HepG2 (cell line): Measurements from ENCODE around the gene ELAPOR1. TPM values are rescaled to one million over a fixed set of nuclear protein-coding genes. Genes with fewer than 3 reads are reported as not detected.
A peak's percentile ranks its signal among the peaks of the same experiment; 100 is the strongest.

Source experiments
- ATAC-seq: fragments of 200-7000 bp; cut with Tn5 transposase; 3 replicates; pipeline ENCODE4 v1.9.1; 2020; ENCODE audit warnings: mild to moderate bottlenecking, moderate library complexity
- BruUV-seq: library from RNA; stranded (reverse); fragments of 400-500 nt; replicated peaks from 2 replicates; lab custom pipeline; 2021; lab: Mats Ljungman, UMichigan
- CTCF ChIA-PET: fragments of 300-600 bp; formaldehyde crosslinking; extraction: SDS; loops from one replicate; lab custom pipeline; 2021; ENCODE audit warnings: low total read pairs, inconsistent platforms, low intra/inter-chr PET ratio; lab: Yijun Ruan, JAX
- POLR2A ChIA-PET: fragments of 350-600 bp; sonication (Branson Sonifier 250); formaldehyde crosslinking; loops from one replicate; lab custom pipeline; 2020; ENCODE audit warnings: antibody characterized with exemption, inconsistent platforms; lab: Yijun Ruan, JAX
- DNase-seq: peaks from one replicate; pipeline ENCODE4 v3.0.0-alpha.2; 2015; ENCODE audit warnings: low spot score
- FAIRE-seq: peaks from 3 replicates; lab custom pipeline; 2011; peaks lifted over from hg19 to GRCh38; lab: Jason Lieb, UNC
- H2AFZ ChIP-seq: one replicate; pipeline ENCODE4 v1.6.1; 2011; ENCODE audit warnings: low read length, inconsistent platforms
- H3K27ac ChIP-seq: fragments of 300-600 bp; 3 replicates; pipeline ENCODE4 v1.8.0; 2011; ENCODE audit warnings: mixed run types, mild to moderate bottlenecking, mixed read lengths, low read length, inconsistent platforms; ENCODE audit not compliant: insufficient read depth; ENCODE audit errors: extremely low read length
- H3K27me3 ChIP-seq, 2 experiments: fragments of 200-600 bp in 1 of 2; 2 replicates in 1 of 2; 3 replicates in 1 of 2; pipeline versions ENCODE4 v1.6.0 to v1.8.0; 2011; ENCODE audit warnings: low read length in 2 of 2, mild to moderate bottlenecking in 2 of 2, moderate library complexity in 2 of 2, inconsistent platforms in 1 of 2; ENCODE audit not compliant: insufficient read depth in 2 of 2, control insufficient read depth in 1 of 2
- H3K36me3 ChIP-seq, 2 experiments: fragments of 200-600 bp in 1 of 2; replicated peaks in 1 of 2; 2 replicates in 1 of 2; 3 replicates in 1 of 2; pipeline versions ENCODE4 v1.5.1 to v1.8.0; 2011; ENCODE audit warnings: low read length in 2 of 2, inconsistent platforms in 1 of 2; ENCODE audit not compliant: insufficient read depth in 2 of 2, control insufficient read depth in 1 of 2
- H3K4me1 ChIP-seq: 2 replicates; pipeline ENCODE4 v1.5.1; 2012; ENCODE audit warnings: low read length, inconsistent platforms; ENCODE audit not compliant: insufficient read depth
- H3K4me2 ChIP-seq: 2 replicates; pipeline ENCODE4 v1.6.0; 2011; ENCODE audit warnings: low read depth, low read length, inconsistent platforms
- H3K4me3 ChIP-seq, 3 experiments: fragments of 200-600 bp in 1 of 3; sonication (generic), shearing (Covaris generic) in 1 of 3; replicated peaks in 1 of 3; 2 replicates each; pipeline ENCODE4 v1.5.1; 2011 to 2016; ENCODE audit warnings: low read length in 3 of 3, inconsistent platforms in 2 of 3, low read depth in 2 of 3, mild to moderate bottlenecking in 2 of 3, control low read depth in 1 of 3, mixed read lengths in 1 of 3; ENCODE audit not compliant: insufficient read depth in 1 of 3
- H3K79me2 ChIP-seq: one replicate; pipeline ENCODE4 v1.6.1; 2011; ENCODE audit warnings: low read length, inconsistent platforms; ENCODE audit not compliant: insufficient read depth
- H3K9ac ChIP-seq: 2 replicates; pipeline ENCODE4 v1.6.0; 2011; ENCODE audit warnings: mild to moderate bottlenecking, low read depth, low read length, inconsistent platforms; ENCODE audit not compliant: insufficient read depth
- H3K9me3 ChIP-seq: 2 replicates; pipeline ENCODE4 v1.5.1; 2012; ENCODE audit warnings: mild to moderate bottlenecking, low read length
- H4K20me1 ChIP-seq: 2 replicates; pipeline ENCODE4 v1.6.0; 2011; ENCODE audit warnings: inconsistent platforms, mild to moderate bottlenecking, low read length, moderate library complexity; ENCODE audit not compliant: insufficient read depth
- CEBPB ChIP-seq: IDR thresholded peaks from 2 replicates; pipeline ENCODE4 v1.6.1; 2011; ENCODE audit warnings: low read depth, low read length, improper control_type of control experiment, borderline replicate concordance
- CEBPG ChIP-seq: IDR thresholded peaks from 2 replicates; pipeline ENCODE4 v1.6.1; 2016
- ZBTB39 ChIP-seq: sonication (generic); formaldehyde crosslinking; IDR thresholded peaks from 2 replicates; pipeline ENCODE4 v1.5.0; 2020; ENCODE audit warnings: missing genetic modification reagents
- ZFP91 ChIP-seq: sonication (generic); formaldehyde crosslinking; IDR thresholded peaks from 2 replicates; pipeline ENCODE4 v1.9.0; 2022; ENCODE audit warnings: missing genetic modification reagents, mild to moderate bottlenecking, borderline replicate concordance
- WGBS: methylation state at CpG from one replicate; pipeline ENCODE4 v1.1.6; 2017; ENCODE audit warnings: low lambda C conversion rate; 5-methylcytosine and 5-hydroxymethylcytosine counted together
- in situ Hi-C: cut with HindIII; loops from 2 replicates; pipeline ENCODE4 v1.10.0; 2017; ENCODE audit warnings: low pct_unique_long_range_greater_than_20kb; ENCODE audit not compliant: extremely low pct_ligation_motif_present
- intact Hi-C: fragments of 100-400 bp; cut with micrococcal nuclease; formaldehyde crosslinking; loops from one replicate; pipeline ENCODE4 v1.10.0; 2022; ENCODE audit not compliant: unreplicated experiment
- polyA plus RNA-seq, 8 experiments: library from polyadenylated mRNA; depleted of rRNA in 3 of 8; stranded (reverse) in 7 of 8; unstranded in 1 of 8; fragments of >200 nt; fragmentation: Illumina TruSeq in 4 of 8; extraction: Trizol in 4 of 8; gene quantifications; 2 replicates each; pipeline versions ENCODE4 v1.2.1 to v1.2.3, GENCODE V29; 2011 to 2016; ENCODE audit warnings: low read depth in 4 of 8, missing spikeins in 1 of 8, mixed read lengths in 1 of 8; ENCODE audit not compliant: insufficient read depth in 1 of 8
- total RNA-seq, 5 experiments: library from RNA; depleted of rRNA; stranded (reverse); fragments of >200 nt; fragmentation: Illumina TruSeq; extraction: Trizol; gene quantifications; 2 replicates each; pipeline ENCODE4 v1.2.3, GENCODE V29; 2016; ENCODE audit warnings: low read depth in 1 of 5

Gene ELAPOR1
- total and polyA plus RNA-seq, 2 of the 13 experiments (the other 11 are each of a cell fraction or from before 2014, with no cell fraction given) = 0.13 to 0.20 TPM

- WGBS = 0% methylated on average over 3 of the region's 12 CpGs
- Histone ChIP-seq H2AFZ (no peak overlapping the region), H3K9ac (no peak overlapping the region), H3K27ac (no peak overlapping the region), H3K9me3 (no peaks in the 10 kb centered on the region), H4K20me1 (no peaks in the 10 kb centered on the region), H3K4me3 (no peak overlapping the region), H3K4me1 (peaks cover 55% of the 10 kb centered on the region), H3K36me3 (no peaks in the 10 kb centered on the region), H3K79me2 (no peaks in the 10 kb centered on the region), H3K4me2 (peak overlapping the region; percentile 19; the same call in 1 of the 2 replicates), H3K27me3 (peaks cover 1 to 4% of the 10 kb centered on the region in 2 experiments; a peak in 2 of 5 replicates)
- POLR2A ChIA-PET = interaction anchor here (1.8 kb wide), 1 partner anchor 19 kb away, joined by 6 read pairs; no protein-coding TSS in a partner anchor
- in situ Hi-C loops (no loop called here), intact Hi-C loops (no loop called here)
- BruUV-seq = no TSS peak
- ATAC-seq (peak; percentile 57; the same call in 2 of the 3 replicates), DNase-seq (no peak), FAIRE-seq (peak; percentile 40)
- TF ChIP-seq CEBPB (peak; percentile 96), ZBTB39 (CRISPR knock-in tag) (no peak), CEBPG (CRISPR knock-in tag) (peak; percentile 92), ZFP91 (peak; percentile 40; the same call in 1 of the 2 replicates)
- CTCF ChIA-PET = no interaction called here
Observed at GRCh38 chr1:109161858-109162606, 48.1 kb downstream of the ELAPOR1 start.
